CD4-positive, alpha-beta memory T cell (primary cell): ENCODE data around the gene SGSM1. TPM values are rescaled to one million over a fixed set of nuclear protein-coding genes. Genes with fewer than 3 reads are reported as not detected.
"Not testable (repeated sequence)": the region's sequence is repeated elsewhere in the genome, so short reads cannot be mapped to it uniquely, and the experiment has no call there.

Experiments used
- CTCF ChIA-PET: fragments of 350-600 bp; sonication (Branson Sonifier 250); formaldehyde crosslinking; loops from one replicate; lab custom pipeline; 2021; ENCODE audit warnings: inconsistent platforms; ENCODE audit not compliant: partially characterized antibody; lab: Charles Lee
- POLR2A ChIA-PET: fragments of 350-600 bp; sonication (Branson Sonifier 250); formaldehyde crosslinking; loops from one replicate; lab custom pipeline; 2021; ENCODE audit not compliant: partially characterized antibody; lab: Charles Lee
- DNase-seq, 5 donors: peaks; one replicate each; pipeline versions ENCODE4 v3.0.0 to v3.0.0-alpha.2; 2020 to 2022; ENCODE audit warnings: mixed read lengths in 1 of 5
- H3K27ac ChIP-seq: one replicate; pipeline ENCODE4 v1.7.0; 2013; ENCODE audit warnings: low read depth, low read length
- H3K27me3 ChIP-seq: 2 replicates; pipeline ENCODE4 v1.7.0; 2013; ENCODE audit warnings: mild to moderate bottlenecking, low read length, moderate library complexity; ENCODE audit not compliant: insufficient read depth
- H3K36me3 ChIP-seq: 2 replicates; pipeline ENCODE4 v1.7.0; 2013; ENCODE audit warnings: mild to moderate bottlenecking, low read length, moderate library complexity; ENCODE audit not compliant: insufficient read depth
- H3K4me1 ChIP-seq: 2 replicates; pipeline ENCODE4 v1.7.0; 2013; ENCODE audit warnings: mild to moderate bottlenecking, low read length, moderate library complexity; ENCODE audit not compliant: insufficient read depth
- H3K4me3 ChIP-seq, 2 donors: one replicate each; pipeline ENCODE4 v1.7.0; 2013; ENCODE audit warnings: low read length in 2 of 2, mild to moderate bottlenecking in 1 of 2
- H3K9me3 ChIP-seq, 2 donors: one replicate each; pipeline ENCODE4 v1.7.0; 2013; ENCODE audit warnings: low read length in 2 of 2, control low read depth in 1 of 2; ENCODE audit not compliant: control insufficient read depth in 1 of 2
- H3K27ac Mint-ChIP-seq, 7 donors: one replicate each; pipeline ENCODE4 v1.8.0; 2020 to 2021; ENCODE audit warnings: mixed read lengths in 7 of 7, mild to moderate bottlenecking in 6 of 7, inconsistent platforms in 3 of 7, moderate library complexity in 3 of 7
- H3K27me3 Mint-ChIP-seq, 2 donors: one replicate each; pipeline ENCODE4 v1.8.0; 2020 to 2021; ENCODE audit warnings: mixed read lengths in 2 of 2
- H3K36me3 Mint-ChIP-seq, 2 donors: one replicate each; pipeline ENCODE4 v1.8.0; 2020 to 2021; ENCODE audit warnings: mixed read lengths in 2 of 2, inconsistent platforms in 1 of 2, mild to moderate bottlenecking in 1 of 2
- H3K4me1 Mint-ChIP-seq, 4 donors: one replicate each; pipeline ENCODE4 v1.8.0; 2020 to 2021; ENCODE audit warnings: mixed read lengths in 4 of 4, mild to moderate bottlenecking in 1 of 4
- H3K4me3 Mint-ChIP-seq, 8 donors: one replicate each; pipeline ENCODE4 v1.8.0; 2020 to 2021; ENCODE audit warnings: mixed read lengths in 8 of 8, mild to moderate bottlenecking in 7 of 8, moderate library complexity in 6 of 8, inconsistent platforms in 3 of 8
- H3K9me3 Mint-ChIP-seq, 8 donors: one replicate each; pipeline ENCODE4 v1.8.0; 2020 to 2021; ENCODE audit warnings: mixed read lengths in 8 of 8, mild to moderate bottlenecking in 5 of 8, inconsistent platforms in 3 of 8, moderate library complexity in 1 of 8
- intact Hi-C: fragments of 100-400 bp; cut with micrococcal nuclease; formaldehyde crosslinking; loops from one replicate; pipeline ENCODE4 v1.15.1; 2023
- polyA plus RNA-seq, 2 donors: library from polyadenylated mRNA; unstranded; fragments of 300-500 nt; fragmentation: Illumina TruSeq; gene quantifications; one replicate each; pipeline ENCODE4 v1.2.3, GENCODE V29; 2021
- total RNA-seq, 2 experiments: library from RNA; stranded (reverse); gene quantifications; one replicate each; pipeline ENCODE4 v1.2.3, GENCODE V29; 2021

SGSM1 gene
- total and polyA plus RNA-seq, 4 experiments from 2014 or later = 0.08 to 3.4 (median 2.0) TPM

DNA sequence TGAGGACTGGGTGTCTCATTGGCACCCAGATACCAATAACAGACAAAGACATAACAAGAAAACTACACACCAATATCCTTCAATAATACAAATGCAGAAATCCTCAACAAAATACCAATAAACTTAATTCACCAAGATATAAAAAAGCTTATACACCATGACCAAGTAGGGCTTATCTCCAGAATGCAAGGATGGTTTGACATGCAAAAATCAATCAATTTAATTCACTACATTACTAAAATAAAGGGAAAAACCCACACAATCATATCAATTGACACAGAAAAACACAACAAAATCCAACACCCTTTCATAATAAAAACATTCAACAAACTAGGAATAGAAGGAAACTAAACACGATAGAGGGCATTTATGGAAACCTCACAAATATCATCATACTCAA lies 99.9 kb downstream of the SGSM1 start:
- H3K9me3 Mint-ChIP-seq = peaks cover 8 to 27% (median 21%) of the 10 kb centered on the region in 8 donors
- Histone ChIP-seq H3K4me1 (no peaks in the 10 kb centered on the region), H3K36me3 (no peaks in the 10 kb centered on the region), H3K4me3 (no peak overlapping the region), H3K27ac (no peak overlapping the region), H3K9me3 (no peaks in the 10 kb centered on the region), H3K27me3 (no peaks in the 10 kb centered on the region)
- CTCF ChIA-PET = no interaction called here
- H3K4me1 Mint-ChIP-seq = no peaks in the 10 kb centered on the region
- no peak for DNase-seq
- POLR2A ChIA-PET = no interaction called here
- intact Hi-C loops = no loop called here
- peaks cover 25 to 31% of the 10 kb centered on the region in 2 donors for H3K36me3 Mint-ChIP-seq
- H3K27me3 Mint-ChIP-seq = no peaks in the 10 kb centered on the region
- H3K27ac Mint-ChIP-seq = no peak overlapping the region
- H3K4me3 Mint-ChIP-seq = no peak overlapping the region

GRCh38 chr22:24907101-24907500 lies 101.1 kb downstream of the SGSM1 start:
- H3K36me3 Mint-ChIP-seq = peaks cover 24 to 26% of the 10 kb centered on the region in 2 donors
- H3K4me1 ChIP-seq, H3K4me3 Mint-ChIP-seq, H3K4me1 Mint-ChIP-seq, H3K4me3 ChIP-seq, intact Hi-C loops, POLR2A ChIA-PET, DNase-seq, CTCF ChIA-PET, H3K27ac ChIP-seq, H3K9me3 ChIP-seq, H3K27me3 ChIP-seq, H3K27ac Mint-ChIP-seq, H3K36me3 ChIP-seq, H3K27me3 Mint-ChIP-seq: not testable (repeated sequence)
- H3K9me3 Mint-ChIP-seq = peaks cover 8 to 27% (median 21%) of the 10 kb centered on the region in 8 donors

DNA sequence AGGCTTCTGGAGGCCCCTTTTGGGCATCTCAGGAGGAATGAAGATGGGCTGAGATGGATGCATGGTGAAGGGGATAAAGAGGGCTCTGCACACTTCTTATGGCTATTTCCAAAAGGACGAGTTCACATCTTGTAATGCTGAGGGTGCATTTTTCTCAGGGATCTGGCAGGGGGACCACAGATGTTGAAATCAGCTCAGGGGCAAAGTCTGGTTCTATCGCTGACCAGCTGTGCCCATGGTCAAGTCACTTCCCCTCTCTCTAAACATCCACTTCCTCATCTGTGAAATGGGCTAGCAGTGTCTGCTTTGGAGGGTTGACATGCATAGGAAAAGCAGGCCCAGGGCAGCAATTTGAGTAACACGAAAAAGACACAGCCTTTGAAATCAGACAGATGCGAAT lies 114.0 kb downstream of the SGSM1 start:
- intact Hi-C loops = no loop called here
- H3K4me1 Mint-ChIP-seq = no peaks in the 10 kb centered on the region
- ChIA-PET CTCF (no interaction called here), POLR2A (no interaction called here)
- Histone ChIP-seq H3K36me3 (no peaks in the 10 kb centered on the region), H3K4me3 (no peak overlapping the region), H3K4me1 (no peaks in the 10 kb centered on the region), H3K27ac (no peak overlapping the region), H3K9me3 (no peaks in the 10 kb centered on the region), H3K27me3 (no peaks in the 10 kb centered on the region)
- H3K4me3 Mint-ChIP-seq = no peak overlapping the region
- peaks cover 3 to 8% of the 10 kb centered on the region in 2 donors for H3K36me3 Mint-ChIP-seq
- no peaks in the 10 kb centered on the region for H3K9me3 Mint-ChIP-seq
- no peak for DNase-seq
- H3K27ac Mint-ChIP-seq = no peak overlapping the region
- H3K27me3 Mint-ChIP-seq = no peaks in the 10 kb centered on the region

- peaks cover 0 to 7% of the 10 kb centered on the region in 2 donors for H3K36me3 Mint-ChIP-seq
- Histone ChIP-seq H3K4me1 (no peaks in the 10 kb centered on the region), H3K9me3 (no peaks in the 10 kb centered on the region), H3K27ac (no peak overlapping the region), H3K36me3 (no peaks in the 10 kb centered on the region), H3K4me3 (no peak overlapping the region), H3K27me3 (no peaks in the 10 kb centered on the region)
- H3K27ac Mint-ChIP-seq = no peak overlapping the region
- ChIA-PET POLR2A (no interaction called here), CTCF (interaction anchor here (2.6 kb wide), 1 partner anchor 12 kb away, joined by 13 read pairs; no protein-coding TSS in a partner anchor)
- DNase-seq = no peak
- H3K9me3 Mint-ChIP-seq = peaks cover 0 to 2% (median 0%) of the 10 kb centered on the region in 8 donors
- H3K4me3 Mint-ChIP-seq = no peak overlapping the region
- intact Hi-C loops = no loop called here
- no peaks in the 10 kb centered on the region for H3K4me1 Mint-ChIP-seq
- H3K27me3 Mint-ChIP-seq = peaks cover 3 to 7% of the 10 kb centered on the region in 2 donors
These were observed 119.8 kb downstream of the SGSM1 start for GRCh38 chr22:24925586-24926427.

DNA sequence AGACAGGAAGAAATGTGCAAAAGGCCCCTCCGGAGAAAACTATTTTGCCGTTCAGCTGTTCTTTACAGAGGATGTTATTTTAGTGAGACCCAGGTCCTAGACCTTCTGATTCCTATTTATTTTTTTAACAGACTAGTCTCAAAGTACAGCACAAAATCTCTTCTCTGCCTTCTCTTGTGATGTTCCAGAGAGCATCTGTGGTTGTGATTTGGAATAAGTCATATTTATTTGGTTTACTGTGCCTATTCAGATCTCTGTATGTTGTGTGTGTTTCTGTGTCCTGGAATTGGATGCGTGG lies 120.4 kb downstream of the SGSM1 start:
- ChIA-PET POLR2A (no interaction called here), CTCF (interaction anchor here (2.6 kb wide), 1 partner anchor 12 kb away, joined by 13 read pairs; no protein-coding TSS in a partner anchor)
- H3K27ac Mint-ChIP-seq = no peak overlapping the region
- no peak overlapping the region for H3K4me3 ChIP-seq
- H3K4me3 Mint-ChIP-seq = no peak overlapping the region
- DNase-seq = no peak
- H3K4me1 Mint-ChIP-seq = no peaks in the 10 kb centered on the region
- H3K9me3 ChIP-seq = no peaks in the 10 kb centered on the region
- H3K36me3 Mint-ChIP-seq = peaks cover 0 to 7% of the 10 kb centered on the region in 2 donors
- H3K9me3 Mint-ChIP-seq = peaks cover 0 to 2% (median 0%) of the 10 kb centered on the region in 8 donors
- peaks cover 3 to 7% of the 10 kb centered on the region in 2 donors for H3K27me3 Mint-ChIP-seq
- no peaks in the 10 kb centered on the region for H3K4me1 ChIP-seq
- H3K27ac ChIP-seq = no peak overlapping the region
- H3K27me3 ChIP-seq = no peaks in the 10 kb centered on the region
- intact Hi-C loops = no loop called here
- H3K36me3 ChIP-seq = no peaks in the 10 kb centered on the region

GRCh38 chr22:24926849-24927579 lies 121.0 kb downstream of the SGSM1 start:
- POLR2A ChIA-PET = no interaction called here

DNA sequence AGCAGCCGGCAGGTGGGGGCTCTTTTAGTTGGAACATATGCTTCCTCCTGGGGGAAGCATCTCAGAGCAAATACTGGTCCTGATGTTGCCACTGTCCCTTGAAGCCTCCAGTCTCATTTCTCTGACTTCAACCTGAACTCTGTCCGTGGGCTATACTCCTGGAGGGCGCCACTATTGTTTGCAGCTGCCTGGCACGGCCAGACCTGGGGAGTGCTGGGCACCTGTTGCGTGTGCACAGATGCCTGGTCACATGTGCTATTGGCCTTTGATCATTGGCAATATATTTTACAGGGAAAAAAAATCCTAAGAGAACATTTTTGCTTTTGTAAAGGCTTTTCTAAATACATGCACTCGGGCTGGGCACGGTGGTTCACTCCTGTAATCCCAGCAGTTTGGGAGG lies 122.3 kb downstream of the SGSM1 start:
- no peak overlapping the region for H3K27ac ChIP-seq
- no peaks in the 10 kb centered on the region for H3K4me1 ChIP-seq
- no peaks in the 10 kb centered on the region for H3K27me3 ChIP-seq
- Mint-ChIP-seq H3K4me3 (no peak overlapping the region), H3K36me3 (peaks cover 0 to 7% of the 10 kb centered on the region in 2 donors), H3K27me3 (peaks cover 7 to 9% of the 10 kb centered on the region in 2 donors), H3K4me1 (no peaks in the 10 kb centered on the region), H3K27ac (no peak overlapping the region), H3K9me3 (peaks cover 0 to 2% (median 0%) of the 10 kb centered on the region in 8 donors)
- ChIA-PET CTCF (interaction anchor here (2.6 kb wide), 1 partner anchor 10 kb away, joined by 13 read pairs; no protein-coding TSS in a partner anchor), POLR2A (no interaction called here)
- H3K36me3 ChIP-seq = no peaks in the 10 kb centered on the region
- no peaks in the 10 kb centered on the region for H3K9me3 ChIP-seq
- intact Hi-C loops = no loop called here
- no peak for DNase-seq
- no peak overlapping the region for H3K4me3 ChIP-seq

More at GRCh38 chr22:24926849-24927579, 121.0 kb downstream of the SGSM1 start:
- Histone ChIP-seq H3K9me3 (no peaks in the 10 kb centered on the region), H3K27ac (no peak overlapping the region), H3K36me3 (no peaks in the 10 kb centered on the region), H3K4me1 (no peaks in the 10 kb centered on the region), H3K27me3 (no peaks in the 10 kb centered on the region), H3K4me3 (no peak overlapping the region)
- Mint-ChIP-seq H3K9me3 (peaks cover 0 to 2% (median 0%) of the 10 kb centered on the region in 8 donors), H3K27me3 (peaks cover 5 to 7% of the 10 kb centered on the region in 2 donors), H3K4me3 (no peak overlapping the region), H3K36me3 (peaks cover 0 to 7% of the 10 kb centered on the region in 2 donors), H3K27ac (no peak overlapping the region), H3K4me1 (no peaks in the 10 kb centered on the region)
- CTCF ChIA-PET = interaction anchor here (2.6 kb wide), 1 partner anchor 11 kb away, joined by 13 read pairs; no protein-coding TSS in a partner anchor
- intact Hi-C loops = no loop called here
- no peak for DNase-seq
